Stimulated activated CD4-positive, alpha-beta T cell treated with anti-CD3 and anti-CD28 coated beads, Interleukin-1b, Interleukin-23, amount 100 ng/mL, for 24 hours (primary cell): ENCODE data around the gene ATMIN.

ENCODE experiments used
- DNase-seq, 4 experiments: peaks; one replicate each; pipeline ENCODE4 v3.0.0-alpha.2; 2020; ENCODE audit warnings: low read depth in 4 of 4, low spot score in 1 of 4

The ATMIN gene

DNA sequence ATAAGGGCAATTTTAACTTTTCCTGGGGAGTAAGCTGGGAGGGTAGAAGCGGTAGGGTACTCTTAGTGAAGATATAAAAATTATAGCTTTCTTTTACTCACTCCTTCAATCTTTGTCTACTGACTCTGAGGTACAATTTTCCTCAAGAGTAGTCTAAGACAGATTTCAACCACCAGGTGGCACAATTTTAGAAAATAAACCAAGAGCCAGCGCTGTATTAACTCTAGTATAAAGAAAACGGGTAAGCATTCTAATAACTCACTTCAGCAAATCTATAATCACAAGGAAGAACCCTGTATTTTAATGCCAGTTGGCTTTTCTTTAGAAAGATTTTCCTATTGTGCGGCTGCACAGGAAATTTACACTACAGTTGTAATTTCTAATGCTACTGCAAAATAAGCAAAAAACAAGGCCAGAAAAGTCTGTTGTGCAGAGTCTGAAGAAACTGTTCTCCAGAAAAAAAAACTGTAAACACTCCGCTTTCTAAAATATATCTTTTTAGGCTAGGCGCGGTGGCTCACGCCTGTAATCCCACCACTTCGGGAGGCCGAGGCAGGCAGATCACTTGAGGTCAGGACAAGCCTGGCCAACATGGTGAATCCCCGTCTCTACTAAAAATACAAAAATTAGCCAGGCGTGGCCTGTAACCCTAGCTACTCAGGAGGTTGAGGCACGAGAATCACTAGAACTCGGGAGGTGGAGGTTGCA, 30.8 kb upstream of the ATMIN start:
- no peak for DNase-seq

DNA sequence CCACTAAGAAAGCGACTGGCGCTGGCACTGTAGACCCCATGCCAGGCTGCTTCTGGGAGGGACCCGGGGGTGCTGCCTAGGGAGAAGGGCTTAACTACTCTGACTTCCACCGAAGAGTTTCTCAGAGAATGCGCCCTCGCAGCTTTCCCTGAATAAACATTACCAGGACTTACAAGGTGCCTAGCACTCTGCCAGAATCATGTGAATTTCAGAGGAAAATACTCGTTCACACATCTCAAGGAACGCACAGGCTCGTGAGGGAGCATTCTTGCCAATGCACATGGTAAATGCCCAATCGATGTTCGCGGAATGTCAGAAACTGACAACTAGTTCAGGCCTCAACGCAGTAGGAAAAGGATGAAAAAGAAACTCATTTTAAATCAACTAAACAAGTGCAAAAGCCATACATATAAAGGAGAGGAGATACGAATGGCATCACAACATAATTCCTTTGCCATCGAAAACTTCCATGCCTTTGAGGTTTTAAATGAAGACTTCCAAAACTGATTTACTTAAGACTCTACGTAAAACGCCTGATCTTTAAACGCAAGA, 30.0 kb upstream of the ATMIN start:
- no peak for DNase-seq

DNA sequence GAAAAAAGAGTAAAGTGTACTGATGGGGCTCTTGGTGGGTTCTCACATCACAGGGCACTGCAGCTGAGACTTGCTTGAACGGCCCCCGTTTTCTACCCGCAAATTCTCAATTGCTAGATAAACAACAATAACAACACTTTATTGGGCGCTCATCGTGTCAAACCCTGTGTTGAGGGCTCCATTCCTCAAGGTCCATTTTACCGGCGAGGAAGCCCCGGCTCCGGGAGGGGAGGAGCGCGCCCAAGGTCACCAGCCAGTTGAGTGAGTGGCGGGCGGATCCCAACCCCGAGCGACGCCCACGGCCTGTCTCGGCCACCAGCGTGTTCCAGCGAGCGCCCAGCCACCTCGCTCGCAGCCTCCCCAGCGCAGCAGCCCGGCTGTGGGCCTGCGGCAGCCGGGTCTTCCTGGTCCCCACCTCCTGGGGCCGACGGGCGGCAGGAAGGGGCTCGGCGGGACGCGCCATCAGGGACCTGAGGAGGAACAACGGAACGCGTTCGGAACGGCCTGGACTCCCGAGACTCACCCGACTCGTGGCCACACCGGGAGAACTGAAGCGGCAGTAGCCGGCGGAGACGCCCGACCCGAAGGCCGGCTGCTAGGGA, 29.3 kb upstream of the ATMIN start:
- peak; percentile 37 to 64 (median 48) for DNase-seq

DNA sequence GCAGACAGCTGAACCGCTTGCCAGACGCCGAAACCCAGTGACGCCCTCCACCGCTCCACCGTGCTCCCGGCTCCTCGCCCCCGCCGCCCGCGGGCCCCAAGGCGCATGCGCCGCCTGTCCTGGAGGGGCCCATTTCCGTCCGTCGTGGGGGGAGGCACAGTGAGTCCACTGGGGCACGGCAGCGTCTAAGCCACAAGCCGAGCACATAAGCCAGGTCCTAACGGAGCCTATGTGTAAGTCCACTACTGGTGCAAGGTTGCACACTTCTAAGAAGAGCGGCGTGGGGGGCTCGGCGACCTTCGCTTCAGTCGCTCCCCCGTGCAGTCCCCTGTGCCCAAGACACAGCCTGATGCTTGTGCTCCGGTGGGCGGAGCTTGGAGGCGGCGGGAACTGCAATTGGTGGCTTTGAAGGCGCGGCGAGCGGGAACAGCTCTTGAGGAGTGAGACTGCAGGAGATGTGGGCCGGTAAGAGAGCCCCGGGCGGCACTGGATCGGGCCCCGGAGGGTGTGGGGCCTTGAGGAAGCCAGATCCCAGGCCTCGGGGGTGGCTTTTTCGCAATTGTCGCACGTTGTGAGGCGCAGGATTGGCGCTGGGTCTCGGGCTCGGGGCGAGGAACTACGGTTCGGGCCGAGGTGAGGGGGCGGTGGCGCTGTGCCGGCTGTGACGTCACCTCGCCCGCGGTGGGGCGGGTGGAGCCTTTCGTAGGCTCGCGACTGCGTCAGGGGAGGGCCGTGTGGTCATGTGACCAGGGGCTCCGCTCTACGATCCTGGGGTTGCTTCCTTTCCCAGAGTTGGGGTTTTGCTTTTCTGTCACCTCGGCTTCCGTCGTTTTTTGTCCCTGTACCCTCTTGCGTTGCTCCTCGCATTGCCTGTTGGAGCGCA, 28.6 kb upstream of the ATMIN start, which contains the start of the genes CENPN and CMC2:
Gene CENPN, plus strand, starts transcription at position 402 of the 883 bp plus-strand sequence. CDS start 4,726 bp downstream, outside the sequence.
Gene CMC2, minus strand, starts transcription at position 73 of the 883 bp plus-strand sequence. CDS start 9,491 bp downstream, outside the sequence.
- peak; percentile 88 to 94 (median 94) for DNase-seq

DNA sequence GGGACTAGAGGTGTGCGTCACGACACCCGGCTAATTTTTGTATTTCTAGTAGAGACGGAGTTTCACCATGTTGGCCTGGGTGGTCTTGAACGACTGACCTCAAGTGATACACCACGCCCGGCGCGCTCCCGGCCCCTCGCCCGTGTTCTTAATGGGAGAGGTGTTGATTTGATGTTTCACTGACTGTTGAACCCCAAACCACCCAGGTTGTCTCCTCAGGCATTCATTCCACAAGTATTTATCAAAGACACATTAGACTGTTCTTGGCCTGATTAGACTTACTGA, 27.2 kb upstream of the ATMIN start:
- DNase-seq: no peak

DNA sequence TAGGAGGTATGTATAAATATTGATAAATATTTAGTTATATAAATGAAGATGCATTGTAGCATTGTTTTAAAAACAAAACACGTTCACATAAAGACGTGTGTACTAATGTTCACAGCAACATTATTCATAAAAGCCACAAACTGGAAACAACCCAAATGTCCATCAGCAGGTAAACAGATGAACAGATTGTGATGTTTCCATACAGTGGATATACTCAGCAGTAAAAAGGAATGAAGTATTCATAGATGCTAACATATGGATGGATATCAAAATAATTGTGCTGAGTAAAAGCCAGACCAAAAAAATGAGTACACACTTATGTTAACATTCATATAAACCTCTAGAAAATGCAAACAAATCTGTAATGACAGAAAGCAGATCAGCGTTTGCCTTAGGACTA, 22.7 kb upstream of the ATMIN start:
- no peak for DNase-seq

DNA sequence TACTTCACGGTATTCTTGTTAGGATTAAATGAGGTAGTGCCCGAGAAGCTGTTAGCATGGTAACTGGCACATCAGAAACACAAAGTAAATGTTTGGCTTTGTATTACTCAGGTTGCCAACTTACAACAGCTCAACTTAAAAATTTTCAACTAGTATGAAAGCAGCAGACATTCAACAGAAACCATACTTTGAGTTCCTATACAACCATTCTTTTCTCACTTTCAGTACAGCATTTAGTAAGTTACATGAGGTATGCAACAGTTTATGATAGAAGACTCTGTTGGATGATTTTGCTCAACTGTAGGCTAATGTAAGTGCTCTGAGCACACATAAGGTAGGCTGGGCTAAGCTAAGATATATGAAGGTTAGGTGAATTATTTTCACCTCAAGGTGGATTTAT, 21.0 kb upstream of the ATMIN start:
- no peak for DNase-seq

DNA sequence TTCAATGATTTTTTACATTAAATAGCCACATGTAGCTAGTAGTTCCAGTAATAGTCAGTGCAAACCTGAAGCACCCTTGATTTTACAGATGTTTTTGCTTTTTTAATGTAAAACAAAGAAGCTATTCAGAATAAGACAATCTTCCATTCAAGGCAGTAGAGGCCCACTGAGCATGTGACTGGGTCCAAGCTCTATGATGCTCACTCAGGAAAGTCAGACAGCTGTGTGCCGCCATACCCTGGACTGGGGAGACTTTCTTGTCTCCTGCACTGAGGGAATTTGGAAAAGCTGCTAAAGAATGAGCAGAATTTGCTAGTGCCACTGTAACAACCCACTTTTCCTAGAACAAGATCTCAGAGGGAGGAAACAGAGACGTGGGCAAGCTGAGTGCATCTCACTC, 17.1 kb upstream of the ATMIN start:
- no peak for DNase-seq

DNA sequence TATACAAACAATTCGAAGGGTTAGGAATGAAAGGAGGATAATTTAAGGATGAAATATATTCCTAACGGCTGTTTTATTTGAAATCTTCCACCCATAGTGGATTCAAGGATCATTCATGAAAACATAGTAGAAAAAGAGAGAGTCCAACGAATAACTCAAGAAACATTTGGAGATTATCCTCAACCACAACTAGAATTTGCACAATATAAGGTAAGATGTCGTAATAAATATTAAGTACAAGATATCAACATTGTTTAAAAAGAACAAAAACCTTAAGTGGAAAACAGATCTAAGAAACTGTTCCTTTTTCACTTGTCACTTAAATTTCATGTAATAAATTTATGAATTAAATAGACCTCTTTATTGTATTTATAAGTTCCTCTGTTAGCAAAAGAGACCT, 9.2 kb upstream of the ATMIN start:
- no peak for DNase-seq

DNA sequence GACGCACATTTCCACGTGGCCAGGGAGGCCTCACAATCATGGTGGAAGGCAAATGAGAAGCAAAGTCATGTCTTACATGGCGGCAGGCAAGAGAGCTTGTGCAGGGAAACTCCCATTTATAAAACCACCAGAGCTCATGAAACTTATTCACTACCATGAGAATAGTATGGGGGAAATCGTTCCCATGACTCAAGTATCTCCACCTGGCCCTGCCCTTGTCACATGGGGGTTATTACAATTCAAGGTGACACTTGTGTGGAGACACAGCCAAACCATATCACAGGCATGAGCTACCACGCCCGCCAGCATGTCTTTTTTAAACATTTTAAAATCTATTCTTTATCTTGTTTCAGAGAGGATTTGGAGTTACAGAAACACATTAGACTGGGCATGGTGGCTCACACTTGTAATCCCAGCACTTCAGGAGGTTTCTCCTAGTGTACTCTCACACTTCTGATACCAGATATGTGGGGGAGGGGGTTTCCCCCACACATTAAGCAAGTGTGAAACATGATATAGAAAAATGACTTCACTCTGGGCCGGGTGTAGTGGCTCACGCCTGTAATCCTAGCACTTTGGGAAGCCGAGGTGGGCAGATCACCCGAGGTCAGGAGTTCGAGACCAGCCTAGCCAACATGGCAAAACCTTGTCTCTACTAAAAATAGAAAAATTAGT, 5.6 kb upstream of the ATMIN start:
- no peak for DNase-seq

DNA sequence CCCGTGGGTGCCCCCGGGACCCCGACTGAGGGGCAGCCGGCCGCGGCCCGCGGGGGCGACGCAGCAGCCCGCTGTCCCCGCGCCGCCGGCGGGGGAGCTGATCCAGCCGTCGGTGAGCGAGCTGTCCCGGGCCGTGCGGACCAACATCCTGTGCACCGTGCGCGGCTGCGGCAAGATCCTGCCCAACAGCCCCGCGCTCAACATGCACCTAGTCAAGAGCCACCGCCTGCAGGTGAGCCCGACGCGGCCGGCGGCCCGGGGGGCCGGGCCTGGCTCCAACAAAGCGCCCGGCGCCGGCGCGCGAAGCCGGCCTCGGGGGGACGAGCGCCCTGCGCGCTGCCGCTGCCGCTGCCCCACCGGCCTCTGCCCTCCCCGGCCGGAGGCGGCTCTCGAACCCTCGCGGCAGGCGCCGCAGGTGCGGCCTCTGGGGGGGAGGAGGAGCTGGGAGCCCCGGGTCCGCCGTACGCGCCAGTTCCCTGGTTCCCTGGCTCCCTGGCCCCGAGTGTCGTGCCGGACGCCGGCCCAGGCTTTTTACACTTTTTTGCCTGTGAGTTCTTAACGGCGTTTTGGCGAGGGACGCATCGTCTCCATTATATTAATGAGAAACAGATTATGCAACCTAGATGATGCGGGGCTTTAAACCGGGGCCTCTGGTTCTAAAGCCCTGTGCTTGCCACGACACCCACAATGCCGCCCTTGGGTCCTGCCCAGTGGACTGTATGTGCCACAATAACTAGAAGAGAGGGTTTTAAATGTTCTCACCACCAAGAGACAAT, 521 bp downstream of the ATMIN start:
- peak in 3 of 4 experiments; percentile 4 to 32 (median 22) for DNase-seq

DNA sequence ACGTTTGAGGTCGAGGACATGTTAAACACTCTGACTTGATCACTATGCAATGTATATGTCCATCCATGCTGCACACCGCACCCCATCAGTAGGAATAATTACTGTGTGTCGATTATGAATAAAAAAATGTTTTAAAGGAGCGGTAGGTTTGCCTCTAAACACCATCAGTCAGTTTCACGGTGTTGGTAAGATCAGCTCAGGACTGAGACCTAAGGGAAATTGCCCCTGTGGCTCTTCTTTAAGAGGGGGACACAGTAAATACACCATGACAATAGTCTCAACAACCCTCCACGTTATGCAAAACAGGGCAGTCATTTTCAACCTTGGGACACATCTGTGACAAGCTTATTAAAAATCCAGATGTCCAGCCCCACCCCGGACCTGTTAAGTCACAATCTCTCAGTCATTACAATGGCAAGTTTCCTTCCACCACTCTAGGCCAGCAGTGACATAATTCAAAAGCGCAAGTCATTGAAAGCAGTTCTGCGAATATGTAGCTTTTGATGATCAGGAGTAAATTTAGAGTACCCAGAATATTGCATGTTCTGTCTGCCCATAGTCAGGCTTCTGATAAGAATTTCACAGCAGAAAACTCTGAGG, 1.2 kb downstream of the ATMIN start:
- no peak for DNase-seq

DNA sequence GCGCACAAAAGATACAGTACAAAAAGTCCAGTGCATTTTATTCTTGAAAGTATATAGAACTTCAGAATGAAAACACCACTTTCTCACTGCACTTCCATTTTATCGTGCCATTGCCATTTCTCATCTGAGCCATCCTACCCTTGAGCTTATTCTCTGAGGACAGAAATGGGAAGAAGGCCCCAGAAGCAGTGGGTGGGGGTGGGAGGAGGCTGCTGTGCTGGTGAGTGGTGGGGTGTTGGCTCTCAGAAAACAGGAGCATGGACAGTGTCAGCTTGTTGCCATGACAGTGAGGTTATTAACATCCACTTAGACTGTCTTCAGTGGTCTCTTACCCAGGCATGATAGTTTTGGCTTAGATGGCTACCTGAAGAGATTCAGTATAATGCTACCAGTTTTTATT, 4.5 kb downstream of the ATMIN start:
- DNase-seq: no peak

DNA sequence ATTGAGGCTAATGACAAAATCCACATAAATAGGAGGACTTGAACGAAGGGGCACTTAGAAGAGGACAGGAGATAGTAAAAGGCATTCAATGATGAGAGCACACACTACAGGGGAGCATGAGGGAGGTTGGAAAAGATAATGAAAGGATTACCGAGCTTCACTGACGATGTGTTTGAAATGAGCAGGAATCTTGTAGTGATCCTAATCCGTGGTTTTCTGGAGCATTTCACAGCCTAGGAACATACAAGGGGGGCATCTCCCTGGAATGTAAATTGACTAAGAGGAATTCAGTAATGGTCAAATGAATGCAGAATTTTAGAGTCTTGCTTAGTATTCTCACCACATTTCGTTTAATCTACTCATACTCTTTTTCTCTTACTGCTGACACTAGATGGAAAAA, 5.2 kb downstream of the ATMIN start:
- no peak for DNase-seq

DNA sequence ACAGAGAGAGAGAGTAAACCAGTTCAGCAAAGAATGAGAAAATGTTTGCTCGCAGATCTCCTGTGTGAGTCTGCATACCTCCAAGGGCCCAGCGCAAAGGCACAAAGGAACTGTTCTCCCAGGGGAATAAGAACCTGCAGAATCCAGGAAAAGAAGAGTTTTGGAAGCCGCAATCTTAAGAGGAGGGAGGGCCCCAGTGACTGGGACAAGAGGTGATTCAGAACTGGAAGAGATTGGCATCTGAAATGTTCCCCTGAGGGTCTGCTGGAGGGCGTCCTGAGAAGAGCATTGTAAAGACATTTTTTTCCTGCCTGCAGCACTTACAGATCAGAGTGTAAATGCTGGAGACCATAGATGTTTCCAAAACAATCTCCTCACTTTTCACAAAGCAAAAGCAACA, 6.1 kb downstream of the ATMIN start:
- no peak for DNase-seq

DNA sequence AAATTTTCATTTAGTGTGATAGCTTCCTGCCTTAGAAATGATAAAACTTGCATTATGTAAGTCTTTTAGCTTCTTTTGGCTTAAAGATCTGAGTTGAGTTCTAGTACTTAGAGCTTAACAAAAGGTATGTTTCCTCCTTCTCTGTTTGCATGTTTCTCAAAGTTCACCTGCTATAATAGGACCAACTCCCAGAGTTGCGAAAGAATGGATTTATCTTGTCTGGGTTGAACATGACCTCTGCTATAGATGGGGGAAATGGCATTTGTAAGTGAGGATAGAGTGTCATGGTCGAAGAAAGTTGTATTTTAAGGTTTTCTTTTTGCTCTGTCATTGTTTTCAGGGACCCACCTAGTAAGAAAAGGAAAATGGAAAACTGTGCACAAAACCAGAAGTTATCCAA, 7.2 kb downstream of the ATMIN start:
- no peak for DNase-seq

DNA sequence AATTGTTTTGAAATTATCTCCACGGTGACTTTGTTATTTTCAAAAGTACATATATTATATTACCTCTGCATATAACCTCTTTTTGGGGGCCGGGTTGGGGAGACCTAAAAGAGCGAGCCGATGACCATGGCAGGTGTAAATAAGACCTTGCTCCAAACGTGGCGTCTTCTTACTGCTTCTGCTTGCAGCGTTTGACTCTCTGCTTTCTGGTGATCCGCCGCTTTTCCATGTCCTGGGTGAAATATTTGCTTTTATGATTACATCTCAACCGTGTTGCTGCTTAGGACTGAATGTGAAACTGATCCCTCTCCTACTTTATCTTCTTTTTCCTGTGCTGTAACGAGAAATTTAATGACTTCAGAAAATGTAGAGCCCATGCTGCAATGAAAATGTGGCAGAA, 18.1 kb downstream of the ATMIN start:
- DNase-seq: no peak

DNA sequence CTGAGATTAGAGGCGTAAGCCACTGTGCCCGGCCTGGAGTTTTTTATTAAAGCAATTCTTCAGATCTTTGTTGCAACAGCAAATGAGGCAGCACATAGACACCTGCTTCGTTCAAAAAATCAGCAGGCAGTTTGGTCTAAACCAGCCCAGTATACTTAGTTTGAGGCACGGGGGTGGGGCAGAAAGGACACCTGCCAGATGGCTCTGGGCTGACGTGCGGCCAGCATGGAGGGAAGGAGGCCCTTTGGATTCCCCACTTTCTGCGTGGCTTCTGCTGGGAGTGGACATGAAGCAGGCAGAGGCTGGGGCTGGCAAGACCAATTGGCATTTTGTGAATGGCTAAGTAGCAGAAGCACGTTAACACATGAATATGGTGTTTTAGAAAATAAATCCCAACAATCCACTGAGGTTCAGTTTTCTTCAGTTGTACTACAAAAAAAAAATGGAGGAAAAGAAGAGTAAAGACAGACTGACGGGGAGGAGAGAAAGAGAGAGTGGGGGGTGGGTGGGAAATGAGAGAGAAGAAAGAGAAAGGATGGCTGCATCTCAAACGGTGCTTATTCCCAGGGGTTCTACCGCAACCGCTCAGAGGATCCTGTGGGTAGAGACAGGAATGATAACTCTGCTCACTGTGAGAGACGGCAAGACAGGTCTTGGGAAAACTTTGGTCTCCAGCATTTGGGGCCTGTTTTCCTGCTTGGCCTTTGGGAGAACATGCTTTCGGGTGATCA, 25.1 kb downstream of the ATMIN start:
- no peak for DNase-seq

DNA sequence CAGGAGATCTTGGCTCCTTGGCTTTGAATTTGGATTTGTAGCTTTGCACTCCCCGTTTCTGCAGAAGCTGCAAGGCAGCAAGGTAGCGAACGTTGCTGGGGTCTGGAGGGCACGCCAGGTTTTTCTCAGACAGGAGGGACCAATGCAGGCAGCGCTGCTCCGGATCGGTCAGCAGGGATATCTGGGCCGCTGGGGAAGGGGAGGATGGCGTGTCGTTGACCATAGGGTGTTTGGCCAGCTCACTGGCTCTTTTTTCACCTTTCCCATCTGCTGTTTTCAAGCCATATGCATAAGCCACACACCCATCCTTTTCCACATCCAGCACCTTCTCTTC, 25.6 kb downstream of the ATMIN start:
- DNase-seq: no peak
